ENCODE measurements around the gene ATP6V0B.

GRCh38 chr1:43947874-43948437 is 26.8 kb upstream of the ATP6V0B start:
- TF ChIP-seq CTCF (IDR thresholded peaks at IDR 0.05) (no peak), EZH2 (IDR thresholded peaks at IDR 0.05; ENCODE audit: borderline replicate concordance, insufficient read depth, low read depth, low read length, poor library complexity, severe bottlenecking) (no peak)

All from B cell (primary cell).